ENCODE results near the gene WNT7B.

Gene WNT7B

GRCh38 chr22:45969801-45970470 is 7.0 kb downstream of the WNT7B start:
- DNase-seq, result no peak

GRCh38 chr22:45969414-45969799 is 7.6 kb downstream of the WNT7B start:
- no peak for DNase-seq

DNA sequence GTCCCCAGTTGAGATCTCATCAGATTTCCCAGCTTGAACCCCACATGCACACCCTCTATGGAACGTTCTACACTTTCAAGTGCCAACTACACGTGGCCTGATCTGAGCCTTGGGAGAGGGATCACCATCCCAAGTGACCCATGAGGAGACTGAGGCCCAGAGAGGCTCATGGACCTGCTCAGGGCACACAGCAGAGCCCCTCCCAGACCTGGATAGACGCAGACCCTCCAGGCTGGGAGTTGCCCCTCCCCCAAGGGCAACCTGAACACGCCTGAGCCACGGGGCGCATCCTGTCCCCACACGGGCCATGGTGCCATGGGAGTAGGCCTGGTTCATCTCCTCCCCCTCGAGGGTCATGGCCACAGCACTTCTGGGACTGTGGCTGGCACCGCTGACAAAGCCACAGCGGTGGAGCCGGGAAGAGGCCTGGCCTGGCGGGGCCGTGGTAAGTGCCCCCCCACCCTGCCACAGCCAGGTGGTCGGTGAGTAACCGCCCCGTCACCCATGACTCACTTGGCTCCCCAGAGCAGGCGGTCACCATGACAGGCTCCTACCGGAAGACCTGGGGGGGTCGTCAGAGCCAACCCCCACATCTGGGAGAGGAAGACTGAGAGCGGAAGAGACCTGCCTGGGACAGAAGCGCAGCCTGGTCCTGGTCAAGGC is 8.1 kb downstream of the WNT7B start:
- DNase-seq, result no peak

GRCh38 chr22:45968003-45968650 is 8.8 kb downstream of the WNT7B start:
- DNase-seq, result no peak

DNA sequence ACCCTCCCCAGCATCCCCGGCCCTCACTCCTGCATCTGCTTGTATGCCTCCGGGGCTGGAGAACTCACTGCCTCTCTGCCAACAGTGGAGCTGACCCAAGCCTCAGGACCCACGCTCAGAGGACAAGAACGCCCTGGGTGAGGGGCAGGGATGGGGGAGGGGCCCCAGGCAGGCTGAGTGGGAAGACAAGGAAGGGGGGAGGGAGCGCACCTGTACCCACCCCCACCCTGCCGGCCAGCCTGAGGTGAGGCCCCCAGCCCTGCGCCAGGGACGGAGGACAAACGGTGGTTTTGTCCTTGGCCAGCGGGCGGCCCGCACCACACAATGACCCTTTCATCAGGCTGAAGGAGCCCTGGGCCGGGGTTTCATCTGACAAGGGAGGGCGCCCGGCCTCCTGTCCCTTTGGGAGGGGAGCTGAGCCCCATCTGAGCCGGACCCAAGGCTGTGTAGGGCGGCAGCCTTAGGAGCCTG is 10.0 kb downstream of the WNT7B start:
- no peak for DNase-seq

GRCh38 chr22:45966320-45966894 is 10.6 kb downstream of the WNT7B start:
- peak; percentile 77 for DNase-seq

- no peak for DNase-seq
These were observed 11.4 kb downstream of the WNT7B start for GRCh38 chr22:45965563-45965962.

GRCh38 chr22:45964926-45965527 is 11.9 kb downstream of the WNT7B start:
- DNase-seq, result no peak

GRCh38 chr22:45964372-45964771 is 12.6 kb downstream of the WNT7B start:
- no peak for DNase-seq

DNA sequence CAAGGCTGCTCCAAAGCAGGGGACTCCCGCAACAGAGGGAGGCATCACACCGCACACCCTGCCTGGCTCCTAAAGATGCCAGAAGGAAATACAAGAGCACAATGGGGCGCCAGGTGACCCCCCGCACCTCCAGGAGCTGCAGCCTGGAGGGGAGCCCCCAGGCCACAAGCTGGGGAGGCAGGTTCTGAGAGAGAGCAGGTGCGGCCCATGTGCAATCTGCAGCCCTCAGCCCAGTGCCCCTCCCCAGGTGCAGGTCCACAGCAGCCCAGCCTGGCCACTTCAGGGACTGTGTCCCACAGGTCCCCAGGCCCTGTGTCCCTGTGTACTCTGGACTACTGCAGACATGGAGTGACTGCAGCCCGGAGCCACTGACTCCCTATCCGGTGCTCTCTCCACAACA is 13.1 kb downstream of the WNT7B start:
- no peak for DNase-seq

DNA sequence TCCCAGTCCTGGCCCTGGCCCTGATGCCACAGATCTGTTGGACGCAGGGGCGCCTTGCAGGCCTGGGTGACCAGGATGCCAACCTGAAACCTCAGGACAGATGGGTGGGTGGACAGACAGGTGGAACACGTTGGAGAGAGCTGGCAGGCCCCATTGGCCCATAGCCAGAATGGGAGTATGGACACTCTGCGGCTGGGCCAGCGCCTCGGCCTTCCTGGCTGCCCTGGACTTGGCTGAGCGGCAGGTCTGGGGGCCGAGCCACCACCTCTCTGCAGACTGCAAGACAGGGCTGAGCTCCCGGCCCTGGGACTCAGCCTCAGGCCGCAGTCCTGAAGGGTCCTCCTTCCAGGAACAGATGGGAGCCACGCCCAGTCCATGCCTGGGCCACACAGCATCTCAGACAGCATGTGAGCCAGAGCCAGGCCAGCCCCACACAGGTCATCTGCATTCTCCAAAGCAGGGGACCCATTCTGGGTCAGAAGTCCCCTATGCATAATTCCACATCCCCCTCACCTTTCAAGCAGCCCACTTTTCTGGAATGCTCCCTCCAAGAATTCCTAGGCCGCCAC is 14.1 kb downstream of the WNT7B start:
- no peak for DNase-seq

DNA sequence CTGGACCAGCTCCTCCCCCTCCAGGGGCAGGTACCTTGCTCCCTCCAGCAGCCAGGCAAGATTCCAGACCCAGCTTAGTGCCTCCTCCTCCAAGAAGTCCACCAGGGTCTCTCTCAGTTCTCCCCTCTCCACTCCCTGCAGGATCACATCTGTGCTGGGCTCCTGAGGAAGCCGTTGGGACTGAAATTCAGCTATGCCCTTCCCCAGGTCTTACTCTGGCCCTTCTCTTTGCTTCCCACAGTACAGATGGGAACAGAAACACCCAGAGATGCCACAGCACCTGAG is 14.6 kb downstream of the WNT7B start:
- no peak for DNase-seq

DNA sequence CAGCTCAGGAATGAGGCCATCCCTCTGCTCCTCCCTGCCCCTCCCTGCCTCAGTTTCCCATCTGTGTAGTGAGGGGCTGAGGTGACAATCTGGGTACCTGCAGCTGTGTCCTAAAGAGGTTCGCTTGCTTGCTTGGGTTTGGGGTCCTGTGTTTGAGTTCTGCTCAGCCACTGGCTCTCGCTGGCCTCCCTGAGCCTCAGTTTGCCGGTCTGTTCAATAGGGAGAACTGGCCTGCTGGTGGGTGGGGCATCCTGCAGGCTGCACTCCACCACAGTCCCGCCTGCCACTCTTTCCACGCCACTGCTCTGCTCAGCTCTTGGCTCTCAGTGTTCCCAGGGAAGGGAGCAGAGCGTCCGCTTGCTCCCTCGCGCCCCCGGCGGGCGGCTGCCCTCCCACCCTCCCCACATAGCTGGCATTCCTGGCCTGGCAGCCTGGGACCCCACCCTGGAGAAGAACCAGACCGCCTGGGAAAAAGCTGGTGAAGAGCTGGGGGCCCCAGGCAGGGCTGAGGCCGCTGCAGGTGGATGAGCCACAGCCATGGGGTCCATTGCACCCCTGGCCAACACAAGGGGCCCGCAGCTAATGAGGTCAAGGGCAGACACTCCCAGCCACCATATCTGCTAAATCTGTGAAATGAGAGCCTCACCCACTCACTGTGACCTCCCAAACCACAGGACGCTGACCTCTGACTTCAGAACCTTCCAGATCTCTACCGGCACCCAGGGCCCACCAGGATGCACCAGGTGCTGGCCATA is 15.1 kb downstream of the WNT7B start:
- DNase-seq, result no peak

- no peak for DNase-seq
These were observed 16.2 kb downstream of the WNT7B start for GRCh38 chr22:45960477-45961386.

GRCh38 chr22:45959719-45960476 is 17.1 kb downstream of the WNT7B start:
- DNase-seq, result no peak

GRCh38 chr22:45958971-45959370 is 18.0 kb downstream of the WNT7B start:
- no peak for DNase-seq

DNA sequence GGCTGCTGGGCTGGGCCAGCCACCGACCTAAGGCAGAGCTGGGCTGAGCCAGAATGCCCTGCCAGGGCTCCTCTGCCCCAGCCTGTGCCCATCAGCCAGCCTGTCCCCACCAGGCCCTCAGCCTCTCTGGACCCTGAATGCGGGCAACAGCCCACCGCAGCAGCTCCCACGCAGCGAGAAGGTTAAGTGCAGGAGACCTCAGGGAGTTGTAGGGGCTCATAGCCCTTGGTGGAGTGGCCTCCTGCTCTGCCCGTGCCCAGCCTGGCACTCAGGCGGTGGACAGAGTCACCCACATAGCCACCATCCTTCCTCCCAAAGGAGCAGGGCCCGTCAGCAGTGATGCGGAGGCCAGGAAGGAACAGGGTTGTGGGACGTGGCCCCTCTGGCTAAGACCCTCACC is 19.1 kb downstream of the WNT7B start:
- no peak for DNase-seq

DNA sequence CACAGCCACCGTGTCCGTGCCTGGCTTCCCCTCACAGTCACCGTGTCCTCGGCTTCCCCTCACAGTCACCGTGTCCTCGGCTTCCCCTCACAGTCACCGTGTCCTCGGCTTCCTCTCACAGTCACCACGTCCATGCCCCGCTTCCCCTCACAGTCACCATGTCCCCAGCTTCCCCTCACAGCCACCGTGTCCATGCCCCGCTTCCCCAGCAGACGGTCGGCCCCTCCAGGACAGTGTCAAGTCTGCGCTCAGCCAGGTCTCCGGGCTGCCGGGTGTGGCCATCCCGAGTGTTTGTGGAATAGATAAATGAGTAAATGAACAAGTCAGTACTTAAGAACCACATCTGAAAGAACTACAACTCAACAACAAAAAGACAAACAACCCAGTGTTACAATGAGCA is 23.8 kb downstream of the WNT7B start:
- no peak for DNase-seq

DNA sequence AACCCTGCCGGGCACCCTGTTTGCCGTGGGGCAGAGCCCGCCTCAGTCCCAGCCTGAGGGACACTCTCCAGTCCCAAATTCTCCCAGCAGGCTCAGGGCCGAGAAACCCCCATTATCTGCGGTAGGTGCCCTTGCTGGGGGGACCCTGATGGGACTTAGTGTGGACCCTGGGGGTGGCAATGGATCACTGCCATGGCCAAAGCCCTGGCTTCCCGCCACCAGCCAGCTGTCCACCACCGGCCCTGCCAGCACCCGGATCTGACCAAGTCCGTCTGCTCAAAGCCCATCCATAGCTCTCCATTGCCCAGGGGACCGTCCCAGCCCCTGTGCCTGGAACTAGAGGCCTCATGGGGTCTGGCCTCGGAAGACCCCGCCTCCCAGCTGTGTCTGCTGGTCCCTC is 24.4 kb downstream of the WNT7B start:
- DNase-seq, result no peak

GRCh38 chr22:45952151-45952550 is 24.8 kb downstream of the WNT7B start:
- no peak for DNase-seq

DNA sequence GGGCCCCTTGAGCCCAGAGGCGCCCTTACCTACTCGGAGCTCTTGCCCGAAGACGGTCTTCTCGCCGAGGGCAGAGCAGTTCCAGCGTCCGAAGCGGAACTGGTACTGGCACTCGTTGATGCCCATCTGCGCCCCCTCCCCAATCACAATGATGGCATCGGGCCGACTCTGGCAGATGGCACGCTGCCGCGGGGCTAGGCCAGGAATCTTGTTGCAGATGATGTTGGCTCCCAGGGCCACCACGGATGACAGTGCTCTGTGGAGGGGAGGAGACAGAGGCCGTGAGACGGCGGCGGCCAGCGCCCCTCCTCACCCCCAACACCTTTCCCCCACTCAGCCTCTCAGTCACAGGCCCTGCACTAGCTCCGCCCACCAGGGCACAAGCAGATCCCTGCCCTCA is 27.1 kb downstream of the WNT7B start:
- no peak for DNase-seq
